Left colon (tissue), 2 donors: ENCODE data around the gene ZNF41. TPM values are rescaled to one million over a fixed set of nuclear protein-coding genes. Genes with fewer than 3 reads are reported as not detected.
"Not testable (repeated sequence)": the region's sequence is repeated elsewhere in the genome, so short reads cannot be mapped to it uniquely, and the experiment has no call there.

Experiments
- ATAC-seq: fragments of 200-7000 bp; cut with Tn5 transposase; one replicate; pipeline ENCODE4 v1.9.1; 2020; ENCODE audit warnings: mild to moderate bottlenecking, moderate library complexity
- DNase-seq, 2 donors: peaks; one replicate each; pipeline ENCODE4 v3.0.0-alpha.2; 2020
- intact Hi-C, 2 donors: fragments of 100-400 bp; cut with DNase I in 1 of 2; cut with micrococcal nuclease in 1 of 2; formaldehyde crosslinking; loops; one replicate each; pipeline versions ENCODE4 v1.11.2 to v1.14.0; 2022; cut with DNase I, micrococcal nuclease
- total RNA-seq, 2 donors: library from RNA; stranded (reverse); fragmentation: NEBNext Ultra II Directional; extraction: Animal tissue kit (Norgen Biotek cat#: 25700); gene quantifications; one replicate each; pipeline ENCODE4 v1.2.1, GENCODE V29; 2021
- donor health status: DM: no; HTN: no; CAD: no.
- donor health status: DM: yes; HTN: yes; CAD: no.

Gene ZNF41
- total RNA-seq, 2 donors from 2014 or later = 12.8 to 14.1 TPM

- ATAC-seq (no peak), DNase-seq (no peak)
- intact Hi-C loops = no loop called here
Measured at GRCh38 chrX:47498411-47498810, 15.4 kb upstream of the ZNF41 start.

GRCh38 chrX:47497271-47497888, 14.4 kb upstream of the ZNF41 start:
- DNase-seq (no peak), ATAC-seq (no peak)
- intact Hi-C loops = no loop called here

- intact Hi-C loops, DNase-seq, ATAC-seq: not testable (repeated sequence)
Measured at GRCh38 chrX:47492133-47492532, 9.1 kb upstream of the ZNF41 start.

DNA sequence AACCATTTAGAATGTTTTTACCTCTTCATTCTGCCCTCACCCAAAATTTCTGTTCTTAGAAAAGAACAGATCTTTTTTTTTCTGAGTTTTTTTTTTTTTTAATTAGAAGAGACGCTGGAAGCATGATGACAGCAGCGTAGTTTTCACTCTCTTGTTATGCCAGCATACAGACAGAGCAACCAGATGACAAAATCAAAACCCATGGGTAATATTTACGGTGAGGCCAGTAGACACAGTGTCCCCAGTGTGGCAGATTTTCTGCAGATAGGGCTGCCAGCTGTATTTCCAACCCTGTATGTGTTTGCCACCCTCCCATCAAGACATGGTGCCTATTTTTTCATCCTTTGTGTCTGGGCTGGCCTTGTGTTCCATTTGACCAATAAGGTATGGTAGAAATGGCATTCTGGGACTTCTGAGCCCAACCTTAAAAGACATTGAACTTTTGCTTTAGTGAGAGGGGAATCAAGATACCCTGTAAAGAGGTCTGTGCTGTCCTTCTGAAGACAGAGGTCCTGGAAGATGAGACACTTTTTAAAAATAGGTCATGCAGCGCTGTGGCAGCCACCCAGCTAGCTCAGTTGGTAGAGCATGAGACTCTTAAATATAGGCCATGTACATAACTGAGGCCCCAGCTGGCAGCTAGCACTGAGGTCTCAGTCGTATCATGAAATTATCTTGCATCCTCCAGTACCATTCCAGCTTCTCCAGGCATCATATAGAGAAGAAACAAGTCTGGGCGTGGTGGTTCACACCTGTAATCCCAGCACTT, 6.7 kb upstream of the ZNF41 start:
- ATAC-seq (no peak), DNase-seq (no peak)
- intact Hi-C loops = no loop called here

DNA sequence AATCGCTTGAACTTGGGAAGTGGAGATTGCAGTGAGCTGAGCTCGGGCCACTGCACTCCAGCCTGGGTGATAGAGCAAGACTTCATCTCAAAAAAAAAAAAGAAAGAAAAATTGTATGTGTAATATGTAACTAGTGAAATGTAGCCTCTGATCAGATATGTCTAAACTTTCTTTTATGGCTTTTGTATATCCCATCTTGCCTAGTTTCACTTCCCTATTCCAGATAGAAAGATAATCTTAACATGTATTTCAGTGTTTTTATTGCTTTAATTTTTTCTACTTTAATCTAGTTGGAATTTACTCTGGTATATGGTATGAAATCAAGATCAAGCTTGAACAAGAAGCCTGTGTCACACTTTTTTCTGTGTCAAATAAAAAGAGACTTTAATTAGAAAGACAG, 1.9 kb upstream of the ZNF41 start:
- peak; percentile 27 for ATAC-seq
- DNase-seq = no peak
- intact Hi-C loops = no loop called here

- intact Hi-C loops = no loop called here
- DNase-seq (peak; percentile 25 to 35), ATAC-seq (peak; percentile 24)
Measured at GRCh38 chrX:47483306-47484268, 565 bp upstream of the ZNF41 start.

DNA sequence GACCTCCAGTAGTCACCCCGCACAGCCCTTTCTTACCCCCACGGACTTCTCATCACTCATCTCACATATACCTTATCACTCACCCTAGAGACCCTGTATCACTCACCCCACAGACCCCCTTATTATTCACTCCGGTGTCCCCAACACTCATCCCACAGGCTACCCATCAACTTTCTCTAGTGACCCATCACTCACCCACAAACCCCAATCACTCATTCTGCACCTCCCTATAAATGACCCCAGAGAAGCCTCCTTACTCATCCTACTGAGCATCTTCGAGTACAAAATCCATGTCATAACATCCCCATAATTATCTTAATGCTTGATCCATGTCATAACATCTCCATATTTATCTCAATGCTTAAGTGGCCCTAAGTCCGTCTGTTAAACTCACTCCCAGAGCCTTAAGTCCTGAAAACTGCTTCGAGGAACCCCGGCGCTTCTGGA, 934 bp downstream of the ZNF41 start:
- DNase-seq = no peak
- intact Hi-C loops = no loop called here
- ATAC-seq = no peak

- intact Hi-C loops = no loop called here
- DNase-seq (no peak), ATAC-seq (no peak)
Measured at GRCh38 chrX:47481160-47481559, 1.9 kb downstream of the ZNF41 start.

DNA sequence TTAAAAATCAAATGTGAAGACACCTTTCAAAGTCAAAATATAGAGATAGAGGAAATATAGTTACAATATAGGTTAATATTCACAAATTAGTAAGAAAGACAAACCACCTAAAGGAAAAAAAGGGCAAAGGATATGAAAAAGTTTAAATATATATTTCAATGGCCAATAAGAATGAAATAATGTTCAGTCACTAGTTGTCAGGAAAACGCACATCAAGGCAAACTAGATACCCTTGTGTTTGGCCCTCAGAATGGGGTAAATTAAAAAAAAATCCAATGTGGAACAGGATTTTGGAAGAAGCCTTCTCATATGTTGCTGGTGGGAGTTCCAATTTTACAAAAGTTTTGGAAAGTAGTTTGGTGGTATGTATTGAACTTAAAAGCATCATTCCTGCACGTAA, 2.4 kb downstream of the ZNF41 start:
- ATAC-seq (no peak), DNase-seq (no peak)
- intact Hi-C loops = no loop called here

GRCh38 chrX:47475476-47475875, 7.5 kb downstream of the ZNF41 start:
- intact Hi-C loops = no loop called here
- DNase-seq (no peak), ATAC-seq (no peak)

- DNase-seq (no peak), ATAC-seq (no peak)
- intact Hi-C loops = no loop called here
Measured at GRCh38 chrX:47467106-47467505, 15.9 kb downstream of the ZNF41 start.

DNA sequence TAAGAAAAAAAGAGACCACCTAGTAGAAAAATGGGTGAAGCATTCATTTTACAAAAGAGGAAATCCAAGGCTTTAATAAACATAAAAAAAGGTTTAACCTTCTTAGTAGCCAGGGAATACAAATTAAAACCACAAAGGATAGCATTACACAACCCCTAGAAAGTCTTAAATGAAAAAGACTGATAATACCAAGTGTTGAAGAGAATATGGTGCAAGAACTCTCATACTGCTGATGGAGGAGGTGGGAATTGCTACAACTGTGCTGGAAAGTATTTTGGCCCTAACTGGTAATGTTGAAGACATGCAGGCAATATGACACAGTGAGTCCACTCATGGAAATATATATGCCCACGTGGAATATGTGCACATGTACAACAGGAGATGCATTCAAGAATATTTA, 22.5 kb downstream of the ZNF41 start:
- ATAC-seq = no peak
- no peak for DNase-seq
- intact Hi-C loops = no loop called here

DNA sequence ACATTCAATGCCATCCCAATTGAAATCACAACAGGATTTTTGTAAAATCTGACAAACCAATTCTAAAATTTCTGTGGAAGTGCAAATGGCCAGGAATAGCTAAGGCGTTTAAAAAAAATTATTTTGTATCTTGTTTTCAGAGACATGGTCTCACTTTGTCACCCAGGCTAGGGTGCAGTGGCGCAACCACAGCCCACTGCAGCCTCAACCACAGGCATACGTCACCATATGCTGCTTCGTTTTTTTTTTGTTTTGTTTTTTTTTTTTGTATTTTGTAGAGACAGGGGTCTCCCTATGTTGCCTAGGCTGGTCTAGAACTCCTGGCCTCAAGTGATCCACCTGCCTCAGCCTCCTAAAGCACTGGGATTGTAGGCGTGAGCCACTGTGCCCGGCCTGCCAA, 24.5 kb downstream of the ZNF41 start:
- ATAC-seq (no peak), DNase-seq (no peak)
- intact Hi-C loops = no loop called here

GRCh38 chrX:47456080-47456479, 26.9 kb downstream of the ZNF41 start:
- intact Hi-C loops = no loop called here
- no peak for ATAC-seq

DNA sequence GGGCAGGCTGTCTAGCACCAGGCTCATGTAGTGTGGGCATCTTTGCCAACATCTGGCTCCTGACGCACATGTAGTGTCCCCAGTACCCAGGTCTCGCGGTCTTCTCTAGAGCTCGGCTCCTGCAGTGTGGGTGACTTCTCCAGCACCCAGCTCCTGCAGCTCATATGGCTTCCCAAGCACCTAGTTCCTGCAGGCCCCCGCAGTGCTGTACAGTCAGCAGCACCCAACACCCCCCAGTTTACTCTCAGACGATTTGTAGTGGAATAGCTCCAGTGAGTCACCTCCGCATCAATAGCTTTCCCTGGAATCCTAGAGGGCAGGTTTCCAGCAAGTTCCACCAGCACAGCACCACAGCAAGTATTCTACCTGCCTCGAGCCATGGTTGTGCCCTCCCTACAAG, 30.9 kb downstream of the ZNF41 start:
- ATAC-seq = no peak
- no peak for DNase-seq
- intact Hi-C loops = no loop called here

More at GRCh38 chrX:47456080-47456479, 26.9 kb downstream of the ZNF41 start:
- no peak for DNase-seq

- no peak for ATAC-seq
- intact Hi-C loops = no loop called here
Measured at GRCh38 chrX:47448165-47448806, 34.7 kb downstream of the ZNF41 start.

GRCh38 chrX:47447607-47448006, 35.4 kb downstream of the ZNF41 start:
- ATAC-seq (no peak), DNase-seq (no peak)
- intact Hi-C loops = no loop called here

More at GRCh38 chrX:47448165-47448806, 34.7 kb downstream of the ZNF41 start:
- DNase-seq = no peak

DNA sequence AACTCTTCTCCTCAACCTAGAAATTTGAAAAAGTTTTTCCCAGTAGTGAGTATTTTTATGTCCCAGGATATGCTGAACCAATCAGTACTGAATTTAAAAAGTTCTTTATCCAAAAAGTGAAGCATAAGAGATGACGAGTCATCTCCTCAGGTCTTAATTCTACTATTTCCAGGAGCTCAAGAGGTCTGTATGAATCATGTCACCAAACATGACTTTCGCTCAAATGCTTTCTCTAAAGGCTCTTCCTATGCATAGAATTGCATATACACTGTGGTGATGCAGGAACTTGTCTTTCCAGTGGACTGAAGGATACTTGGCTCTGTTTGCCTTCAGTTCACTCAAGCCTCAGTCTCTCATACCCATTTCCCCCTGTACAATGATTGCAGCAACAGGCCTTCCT, 36.1 kb downstream of the ZNF41 start:
- intact Hi-C loops = no loop called here
- no peak for DNase-seq

DNA sequence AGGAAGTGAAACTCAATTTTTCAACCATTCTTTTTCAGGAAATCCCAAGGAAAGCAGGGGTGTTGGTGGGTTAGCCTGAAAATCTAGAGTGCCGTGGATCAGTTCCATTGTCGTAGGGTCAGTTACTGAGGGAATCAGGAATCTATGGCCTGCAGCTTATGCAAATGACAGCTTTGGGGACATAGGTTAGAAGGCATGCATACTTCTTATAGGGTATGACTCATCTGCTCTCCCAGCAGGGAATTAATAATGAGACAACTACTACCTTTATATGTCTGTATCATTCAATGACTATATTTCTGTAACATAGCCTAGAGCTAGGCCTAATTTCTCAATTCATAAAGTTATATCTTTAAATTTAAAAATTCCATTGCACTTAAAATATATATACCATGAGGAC, 36.6 kb downstream of the ZNF41 start:
- intact Hi-C loops = no loop called here
- ATAC-seq (no peak), DNase-seq (no peak)

More for the DNA sequence above, 36.1 kb downstream of the ZNF41 start:
- no peak for ATAC-seq
